Measurements from ENCODE around the gene PRPF19. TPM values are rescaled to one million over a fixed set of nuclear protein-coding genes. Genes with fewer than 3 reads are reported as not detected.

Gene PRPF19
- total RNA-seq, 2 experiments from 2014 or later: 120 to 153 TPM

DNA sequence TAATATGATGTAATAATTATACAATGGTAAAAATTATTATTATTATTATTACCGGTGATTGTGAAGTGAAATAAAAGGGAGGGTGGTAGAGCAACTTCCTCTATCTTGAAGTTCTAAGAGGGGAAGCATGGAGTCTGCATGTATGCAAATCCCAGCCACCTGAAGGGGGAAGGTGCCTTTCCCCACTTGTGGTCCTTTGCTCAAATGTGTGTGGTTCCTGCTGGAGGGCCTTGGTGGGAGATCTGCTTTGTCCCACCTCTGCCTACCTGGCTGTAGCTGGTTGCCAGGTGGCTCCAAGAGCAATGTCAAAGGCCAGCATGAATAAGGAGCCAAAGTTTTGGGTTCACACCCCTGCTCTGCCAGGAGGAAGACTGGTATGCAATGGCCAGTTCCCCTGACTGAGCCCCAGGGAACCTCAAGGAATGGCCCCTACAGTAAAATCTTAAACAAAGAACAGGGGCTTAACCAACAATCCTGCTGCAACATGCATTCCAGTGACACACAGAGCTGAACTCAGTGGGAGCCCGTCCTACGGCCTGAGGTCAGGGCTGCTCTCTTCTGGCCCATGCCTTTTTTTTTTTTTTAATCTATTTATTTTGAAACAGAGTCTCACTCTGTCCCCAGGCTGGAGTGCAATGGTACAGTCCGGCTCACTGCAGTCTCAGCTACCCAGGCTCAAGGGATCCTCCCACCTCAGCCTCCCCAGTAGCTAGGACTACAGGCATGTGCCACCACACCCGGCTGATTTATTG, 26.4 kb upstream of the PRPF19 start:
- POLR2A ChIA-PET: interaction anchor here (0.8 to 3.0 kb wide), 6 partner anchors 10 to 19 kb away, joined by 3 to 14 read pairs (median 6); partner anchors contain the start of gene TMEM109

DNA sequence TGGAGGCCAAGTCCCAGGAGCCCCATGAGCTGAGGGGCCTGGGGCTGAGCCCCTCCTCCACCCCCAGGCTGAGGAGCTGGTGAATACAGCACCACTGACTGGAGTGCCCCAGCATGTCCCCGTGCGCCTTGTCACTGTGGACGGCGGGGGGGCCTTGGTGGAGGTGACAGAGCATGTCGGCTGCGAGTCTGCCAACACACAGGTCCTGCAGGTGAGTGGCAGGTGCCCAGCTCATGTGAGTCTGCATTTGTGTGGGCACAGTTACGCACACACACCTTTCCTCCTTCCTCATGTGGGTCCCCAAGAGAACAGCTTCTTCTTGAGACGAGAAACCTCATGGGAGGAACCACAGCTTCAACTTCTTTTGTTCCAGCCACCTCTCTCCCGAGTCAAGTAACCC, 25.5 kb upstream of the PRPF19 start:
- H3K36me3 ChIP-seq (ENCODE audit: insufficient read depth, low read length): no peaks in the 10 kb centered on the region
- H3K9me3 ChIP-seq (ENCODE audit: low read length): no peaks in the 10 kb centered on the region
- BruUV-seq (replicated peaks): no TSS peak
- peak overlapping the region; percentile 69 for H3K4me2 ChIP-seq (ENCODE audit: low read length)
- H3K27ac ChIP-seq (ENCODE audit: low read depth, low read length, poor library complexity, severe bottlenecking): peak overlapping the region; percentile 75
- intact Hi-C loops (cut with micrococcal nuclease; ENCODE audit: unreplicated experiment): no loop called here
- TF ChIP-seq EZH2phosphoT487 (IDR thresholded peaks at IDR 0.05; ENCODE audit: borderline replicate concordance, low read depth, low read length): no peak
- peak overlapping the region; percentile 68; the same call in 1 of the 2 replicates for H2AFZ ChIP-seq (ENCODE audit: low read length)
- peak overlapping the region; percentile 21 for H3K4me3 ChIP-seq (ENCODE audit: low read depth, low read length, poor library complexity, severe bottlenecking)
- H3K9me2 ChIP-seq (ENCODE audit: insufficient read depth, low read length): no peaks in the 10 kb centered on the region
- peak; percentile 48 for DNase-seq (ENCODE audit: low spot score)
- ChIA-PET CTCF (ENCODE audit: unreplicated experiment) (no interaction called here), POLR2A (interaction anchor here (0.7 to 3.0 kb wide), 7 partner anchors 9 to 89 kb away, joined by 3 to 14 read pairs (median 7); partner anchors contain the start of gene TMEM109)
- no peaks in the 10 kb centered on the region for H4K20me1 ChIP-seq (ENCODE audit: insufficient read depth, low read length)
- peaks cover 29% of the 10 kb centered on the region for H3K4me1 ChIP-seq (ENCODE audit: insufficient read depth, low read length, poor library complexity, severe bottlenecking)
- no peaks in the 10 kb centered on the region for H3K79me2 ChIP-seq (ENCODE audit: insufficient read depth, low read depth, low read length)

More for the DNA sequence above, 26.4 kb upstream of the PRPF19 start:
- peak overlapping the region; percentile 75 for H3K27ac ChIP-seq (ENCODE audit: low read depth, low read length, poor library complexity, severe bottlenecking)
- CTCF ChIA-PET (ENCODE audit: unreplicated experiment): no interaction called here
- H3K9me2 ChIP-seq (ENCODE audit: insufficient read depth, low read length): no peaks in the 10 kb centered on the region
- H3K4me1 ChIP-seq (ENCODE audit: insufficient read depth, low read length, poor library complexity, severe bottlenecking): peaks cover 29% of the 10 kb centered on the region
- H3K79me2 ChIP-seq (ENCODE audit: insufficient read depth, low read depth, low read length): no peaks in the 10 kb centered on the region
- BruUV-seq (replicated peaks): TSS peak; percentile 55
- peak overlapping the region; percentile 52; the same call in 1 of the 2 replicates for H2AFZ ChIP-seq (ENCODE audit: low read length)
- H3K4me3 ChIP-seq (ENCODE audit: low read depth, low read length, poor library complexity, severe bottlenecking): peak overlapping the region; percentile 22
- peak; percentile 82 for DNase-seq (ENCODE audit: low spot score)
- H4K20me1 ChIP-seq (ENCODE audit: insufficient read depth, low read length): no peaks in the 10 kb centered on the region
- TF ChIP-seq, protein P1, sequence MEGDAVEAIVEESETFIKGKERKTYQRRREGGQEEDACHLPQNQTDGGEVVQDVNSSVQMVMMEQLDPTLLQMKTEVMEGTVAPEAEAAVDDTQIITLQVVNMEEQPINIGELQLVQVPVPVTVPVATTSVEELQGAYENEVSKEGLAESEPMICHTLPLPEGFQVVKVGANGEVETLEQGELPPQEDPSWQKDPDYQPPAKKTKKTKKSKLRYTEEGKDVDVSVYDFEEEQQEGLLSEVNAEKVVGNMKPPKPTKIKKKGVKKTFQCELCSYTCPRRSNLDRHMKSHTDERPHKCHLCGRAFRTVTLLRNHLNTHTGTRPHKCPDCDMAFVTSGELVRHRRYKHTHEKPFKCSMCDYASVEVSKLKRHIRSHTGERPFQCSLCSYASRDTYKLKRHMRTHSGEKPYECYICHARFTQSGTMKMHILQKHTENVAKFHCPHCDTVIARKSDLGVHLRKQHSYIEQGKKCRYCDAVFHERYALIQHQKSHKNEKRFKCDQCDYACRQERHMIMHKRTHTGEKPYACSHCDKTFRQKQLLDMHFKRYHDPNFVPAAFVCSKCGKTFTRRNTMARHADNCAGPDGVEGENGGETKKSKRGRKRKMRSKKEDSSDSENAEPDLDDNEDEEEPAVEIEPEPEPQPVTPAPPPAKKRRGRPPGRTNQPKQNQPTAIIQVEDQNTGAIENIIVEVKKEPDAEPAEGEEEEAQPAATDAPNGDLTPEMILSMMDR (conservative IDR thresholded peaks at IDR 0.05; ENCODE audit: low read length): no peak
- TF ChIP-seq EZH2phosphoT487 (IDR thresholded peaks at IDR 0.05; ENCODE audit: borderline replicate concordance, low read depth, low read length): no peak
- no peaks in the 10 kb centered on the region for H3K9me3 ChIP-seq (ENCODE audit: low read length)
- intact Hi-C loops (cut with micrococcal nuclease; ENCODE audit: unreplicated experiment): no loop called here
- no peaks in the 10 kb centered on the region for H3K36me3 ChIP-seq (ENCODE audit: insufficient read depth, low read length)
- peak overlapping the region; percentile 69 for H3K4me2 ChIP-seq (ENCODE audit: low read length)

DNA sequence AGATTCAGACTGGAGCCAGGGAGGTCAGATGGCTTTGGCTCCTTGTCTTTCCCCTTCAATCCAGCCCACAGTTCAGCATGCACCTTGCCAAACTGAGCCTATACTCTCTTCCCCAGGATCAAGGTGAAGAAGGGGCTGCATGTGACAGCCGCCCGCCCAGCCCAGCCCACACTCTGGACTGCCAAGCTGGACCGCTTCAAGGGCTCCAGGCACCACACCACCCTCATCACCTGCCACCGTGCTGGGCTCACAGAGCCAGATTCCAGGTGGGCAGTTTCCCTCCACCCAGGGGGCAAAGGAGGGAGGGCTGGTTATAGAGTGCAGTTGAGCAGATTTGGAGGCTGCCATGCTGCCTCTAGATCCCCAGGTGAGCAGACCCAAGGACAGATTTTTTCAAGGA, 24.0 kb upstream of the PRPF19 start:
- H3K27ac ChIP-seq (ENCODE audit: low read depth, low read length, poor library complexity, severe bottlenecking): no peak overlapping the region
- H4K20me1 ChIP-seq (ENCODE audit: insufficient read depth, low read length): no peaks in the 10 kb centered on the region
- DNase-seq (ENCODE audit: low spot score): no peak
- H3K4me1 ChIP-seq (ENCODE audit: insufficient read depth, low read length, poor library complexity, severe bottlenecking): peaks cover 39% of the 10 kb centered on the region
- intact Hi-C loops (cut with micrococcal nuclease; ENCODE audit: unreplicated experiment): no loop called here
- no peak overlapping the region for H3K4me2 ChIP-seq (ENCODE audit: low read length)
- no peak overlapping the region for H2AFZ ChIP-seq (ENCODE audit: low read length)
- no peak overlapping the region for H3K4me3 ChIP-seq (ENCODE audit: low read depth, low read length, poor library complexity, severe bottlenecking)
- no peaks in the 10 kb centered on the region for H3K9me3 ChIP-seq (ENCODE audit: low read length)
- no peaks in the 10 kb centered on the region for H3K36me3 ChIP-seq (ENCODE audit: insufficient read depth, low read length)
- TF ChIP-seq, protein P1 (conservative IDR thresholded peaks at IDR 0.05; ENCODE audit: low read length): no peak
- TF ChIP-seq EZH2phosphoT487 (IDR thresholded peaks at IDR 0.05; ENCODE audit: borderline replicate concordance, low read depth, low read length): no peak
- CTCF ChIA-PET (ENCODE audit: unreplicated experiment): interaction anchor here (1.0 kb wide), 1 partner anchor 11 kb away, joined by 6 read pairs; no protein-coding TSS in a partner anchor
- no TSS peak for BruUV-seq (replicated peaks)
- H3K9me2 ChIP-seq (ENCODE audit: insufficient read depth, low read length): no peaks in the 10 kb centered on the region
- no peaks in the 10 kb centered on the region for H3K79me2 ChIP-seq (ENCODE audit: insufficient read depth, low read depth, low read length)
- POLR2A ChIA-PET: interaction anchor here (0.9 to 2.3 kb wide), 2 partner anchors 10 to 15 kb away, joined by 4 to 7 read pairs; no protein-coding TSS in a partner anchor

All from OCI-LY7 (cell line).